ENCODE data around the gene TRIP10.

TRIP10 gene

DNA sequence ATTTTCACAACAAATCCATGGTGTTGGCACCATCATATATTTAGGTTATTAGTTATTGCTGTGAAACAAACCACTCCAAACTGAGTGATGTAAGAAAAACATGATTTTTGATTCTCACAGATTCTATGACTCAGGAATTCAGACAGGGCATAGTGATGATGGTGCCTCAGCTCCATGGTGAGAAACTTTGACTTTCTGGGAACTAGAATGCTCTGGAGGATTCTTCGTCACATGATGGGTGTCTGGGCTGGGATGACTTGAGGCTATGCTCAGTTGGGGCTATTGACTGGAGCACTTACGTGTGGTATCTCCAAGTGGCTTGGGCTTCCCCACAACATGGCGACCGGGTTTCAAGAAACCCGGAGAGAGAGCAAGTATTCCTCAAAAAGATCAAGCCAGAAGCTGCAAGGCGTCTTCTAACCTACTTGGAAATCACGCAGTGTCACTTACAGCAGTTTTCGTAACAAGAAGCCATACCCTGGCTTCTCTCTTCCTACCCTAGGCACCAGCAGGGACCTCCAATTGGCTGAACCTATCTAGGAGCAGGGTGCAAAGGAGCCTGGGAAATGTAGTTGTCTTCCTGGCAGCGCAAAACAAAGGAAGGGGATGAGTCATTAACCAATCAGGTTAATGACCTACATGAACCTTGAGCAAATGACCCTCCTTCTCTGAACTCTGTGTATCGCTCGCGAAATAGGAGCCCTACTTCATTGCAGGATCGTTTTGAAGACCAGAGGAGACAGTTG lies 55.4 kb downstream of the TRIP10 start:
- TF ChIP-seq, protein P1, sequence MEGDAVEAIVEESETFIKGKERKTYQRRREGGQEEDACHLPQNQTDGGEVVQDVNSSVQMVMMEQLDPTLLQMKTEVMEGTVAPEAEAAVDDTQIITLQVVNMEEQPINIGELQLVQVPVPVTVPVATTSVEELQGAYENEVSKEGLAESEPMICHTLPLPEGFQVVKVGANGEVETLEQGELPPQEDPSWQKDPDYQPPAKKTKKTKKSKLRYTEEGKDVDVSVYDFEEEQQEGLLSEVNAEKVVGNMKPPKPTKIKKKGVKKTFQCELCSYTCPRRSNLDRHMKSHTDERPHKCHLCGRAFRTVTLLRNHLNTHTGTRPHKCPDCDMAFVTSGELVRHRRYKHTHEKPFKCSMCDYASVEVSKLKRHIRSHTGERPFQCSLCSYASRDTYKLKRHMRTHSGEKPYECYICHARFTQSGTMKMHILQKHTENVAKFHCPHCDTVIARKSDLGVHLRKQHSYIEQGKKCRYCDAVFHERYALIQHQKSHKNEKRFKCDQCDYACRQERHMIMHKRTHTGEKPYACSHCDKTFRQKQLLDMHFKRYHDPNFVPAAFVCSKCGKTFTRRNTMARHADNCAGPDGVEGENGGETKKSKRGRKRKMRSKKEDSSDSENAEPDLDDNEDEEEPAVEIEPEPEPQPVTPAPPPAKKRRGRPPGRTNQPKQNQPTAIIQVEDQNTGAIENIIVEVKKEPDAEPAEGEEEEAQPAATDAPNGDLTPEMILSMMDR (IDR thresholded peaks at IDR 0.05), result no peak

DNA sequence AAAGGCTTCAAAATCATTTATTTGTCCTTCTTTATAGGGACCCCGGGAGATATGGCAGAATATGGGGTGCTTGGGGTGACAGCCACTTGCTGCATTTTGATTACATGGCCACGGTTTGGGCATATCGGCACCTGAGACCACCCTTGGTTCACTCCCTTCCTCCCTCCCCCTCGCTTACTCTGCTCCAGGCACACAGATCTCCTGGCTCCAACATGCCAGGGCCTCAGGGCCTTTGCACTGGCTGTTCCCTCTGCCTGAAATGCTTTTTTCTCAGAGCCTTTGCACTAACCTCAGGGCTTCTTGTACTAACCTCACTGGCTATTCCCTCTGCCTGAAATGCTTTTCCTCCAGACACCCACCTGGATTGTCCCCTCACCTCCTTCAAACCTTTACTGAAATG lies 56.8 kb downstream of the TRIP10 start:
- TF ChIP-seq, protein P1 (IDR thresholded peaks at IDR 0.05), result no peak

DNA sequence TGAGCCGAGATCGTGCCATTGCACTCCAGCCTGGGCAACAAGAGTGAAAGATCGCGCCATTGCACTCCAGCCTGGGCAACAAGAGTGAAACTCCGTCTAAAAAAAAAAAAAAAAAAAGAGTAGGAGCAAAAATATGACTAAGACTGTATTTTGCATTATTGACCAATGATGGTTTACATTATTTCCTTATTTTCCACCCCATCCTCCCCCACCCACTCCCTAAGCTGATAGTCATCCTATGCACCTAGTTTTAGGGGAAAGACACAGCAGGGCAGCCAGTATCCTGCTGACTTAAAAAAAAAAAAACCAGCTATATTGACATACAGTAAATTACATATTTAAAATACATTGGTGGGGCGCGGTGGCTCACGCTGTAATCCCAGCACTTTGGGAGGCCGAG lies 58.2 kb downstream of the TRIP10 start:
- TF ChIP-seq, protein P1 (IDR thresholded peaks at IDR 0.05), result no peak

DNA sequence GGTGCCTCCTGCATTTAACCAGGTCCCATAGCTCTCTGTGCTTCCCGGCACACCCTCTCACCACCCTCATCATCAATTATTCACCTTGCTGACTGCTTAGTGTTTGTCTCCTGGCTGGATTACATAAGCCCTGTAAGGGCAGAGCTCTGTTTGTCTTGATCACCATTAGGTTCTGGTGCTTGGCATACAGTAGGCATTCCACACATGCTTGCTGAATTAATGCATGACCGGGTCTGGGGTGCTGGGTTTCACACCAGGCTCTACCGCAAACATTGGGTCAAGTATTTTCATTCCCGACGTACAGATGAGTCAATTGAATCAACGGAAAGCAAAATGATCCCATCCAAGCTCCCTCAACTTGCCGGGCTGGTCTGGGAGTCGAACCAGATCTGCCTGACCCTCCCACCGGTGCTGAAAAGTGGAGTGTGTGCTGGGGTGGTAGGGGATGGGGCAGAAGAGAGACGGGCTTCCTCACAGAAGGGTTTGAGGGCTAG lies 61.6 kb downstream of the TRIP10 start:
- TF ChIP-seq, protein P1 (IDR thresholded peaks at IDR 0.05), result no peak
